ENCODE results near the gene PGLYRP2. TPM values are rescaled to one million over a fixed set of nuclear protein-coding genes. Genes with fewer than 3 reads are reported as not detected.

PGLYRP2 gene
- total and polyA plus RNA-seq, 2 of the 13 experiments (the other 11 are each of a cell fraction or from before 2014, with no cell fraction given) = 0.04 to 1.0 TPM

- TF ChIP-seq HBP1 (CRISPR knock-in tag; IDR thresholded peaks at IDR 0.05; ENCODE audit: low read depth) = 0 out of 2 replicates have a peak, but pooled peaks have one; percentile 31
- TF ChIP-seq, protein P1, sequence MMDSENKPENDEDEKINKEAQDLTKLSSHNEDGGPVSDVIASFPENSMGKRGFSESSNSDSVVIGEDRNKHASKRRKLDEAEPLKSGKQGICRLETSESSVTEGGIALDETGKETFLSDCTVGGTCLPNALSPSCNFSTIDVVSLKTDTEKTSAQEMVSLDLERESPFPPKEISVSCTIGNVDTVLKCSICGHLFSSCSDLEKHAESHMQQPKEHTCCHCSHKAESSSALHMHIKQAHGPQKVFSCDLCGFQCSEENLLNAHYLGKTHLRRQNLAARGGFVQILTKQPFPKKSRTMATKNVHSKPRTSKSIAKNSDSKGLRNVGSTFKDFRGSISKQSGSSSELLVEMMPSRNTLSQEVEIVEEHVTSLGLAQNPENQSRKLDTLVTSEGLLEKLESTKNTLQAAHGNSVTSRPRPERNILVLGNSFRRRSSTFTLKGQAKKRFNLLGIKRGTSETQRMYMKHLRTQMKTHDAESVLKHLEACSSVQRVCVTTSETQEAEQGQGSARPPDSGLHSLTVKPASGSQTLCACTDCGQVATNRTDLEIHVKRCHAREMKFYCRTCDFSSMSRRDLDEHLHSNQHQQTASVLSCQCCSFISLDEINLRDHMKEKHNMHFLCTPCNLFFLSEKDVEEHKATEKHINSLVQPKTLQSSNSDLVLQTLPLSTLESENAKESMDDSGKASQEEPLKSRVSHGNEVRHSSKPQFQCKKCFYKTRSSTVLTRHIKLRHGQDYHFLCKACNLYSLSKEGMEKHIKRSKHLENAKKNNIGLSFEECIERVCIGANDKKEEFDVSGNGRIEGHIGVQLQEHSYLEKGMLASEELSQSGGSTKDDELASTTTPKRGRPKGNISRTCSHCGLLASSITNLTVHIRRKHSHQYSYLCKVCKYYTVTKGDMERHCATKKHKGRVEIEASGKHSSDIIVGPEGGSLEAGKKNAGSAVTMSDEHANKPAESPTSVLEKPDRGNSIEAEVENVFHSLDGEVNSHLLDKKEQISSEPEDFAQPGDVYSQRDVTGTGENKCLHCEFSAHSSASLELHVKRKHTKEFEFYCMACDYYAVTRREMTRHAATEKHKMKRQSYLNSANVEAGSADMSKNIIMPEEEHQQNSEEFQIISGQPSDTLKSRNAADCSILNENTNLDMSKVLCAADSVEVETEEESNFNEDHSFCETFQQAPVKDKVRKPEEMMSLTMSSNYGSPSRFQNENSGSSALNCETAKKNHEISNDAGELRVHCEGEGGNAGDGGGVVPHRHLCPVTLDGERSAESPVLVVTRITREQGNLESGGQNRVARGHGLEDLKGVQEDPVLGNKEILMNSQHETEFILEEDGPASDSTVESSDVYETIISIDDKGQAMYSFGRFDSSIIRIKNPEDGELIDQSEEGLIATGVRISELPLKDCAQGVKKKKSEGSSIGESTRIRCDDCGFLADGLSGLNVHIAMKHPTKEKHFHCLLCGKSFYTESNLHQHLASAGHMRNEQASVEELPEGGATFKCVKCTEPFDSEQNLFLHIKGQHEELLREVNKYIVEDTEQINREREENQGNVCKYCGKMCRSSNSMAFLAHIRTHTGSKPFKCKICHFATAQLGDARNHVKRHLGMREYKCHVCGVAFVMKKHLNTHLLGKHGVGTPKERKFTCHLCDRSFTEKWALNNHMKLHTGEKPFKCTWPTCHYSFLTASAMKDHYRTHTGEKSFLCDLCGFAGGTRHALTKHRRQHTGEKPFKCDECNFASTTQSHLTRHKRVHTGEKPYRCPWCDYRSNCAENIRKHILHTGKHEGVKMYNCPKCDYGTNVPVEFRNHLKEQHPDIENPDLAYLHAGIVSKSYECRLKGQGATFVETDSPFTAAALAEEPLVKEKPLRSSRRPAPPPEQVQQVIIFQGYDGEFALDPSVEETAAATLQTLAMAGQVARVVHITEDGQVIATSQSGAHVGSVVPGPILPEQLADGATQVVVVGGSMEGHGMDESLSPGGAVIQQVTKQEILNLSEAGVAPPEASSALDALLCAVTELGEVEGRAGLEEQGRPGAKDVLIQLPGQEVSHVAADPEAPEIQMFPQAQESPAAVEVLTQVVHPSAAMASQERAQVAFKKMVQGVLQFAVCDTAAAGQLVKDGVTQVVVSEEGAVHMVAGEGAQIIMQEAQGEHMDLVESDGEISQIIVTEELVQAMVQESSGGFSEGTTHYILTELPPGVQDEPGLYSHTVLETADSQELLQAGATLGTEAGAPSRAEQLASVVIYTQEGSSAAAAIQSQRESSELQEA (CRISPR knock-in tag; IDR thresholded peaks at IDR 0.05; ENCODE audit: not compliant biosample characterization) = peak; percentile 55
- TF ChIP-seq, protein P2, sequence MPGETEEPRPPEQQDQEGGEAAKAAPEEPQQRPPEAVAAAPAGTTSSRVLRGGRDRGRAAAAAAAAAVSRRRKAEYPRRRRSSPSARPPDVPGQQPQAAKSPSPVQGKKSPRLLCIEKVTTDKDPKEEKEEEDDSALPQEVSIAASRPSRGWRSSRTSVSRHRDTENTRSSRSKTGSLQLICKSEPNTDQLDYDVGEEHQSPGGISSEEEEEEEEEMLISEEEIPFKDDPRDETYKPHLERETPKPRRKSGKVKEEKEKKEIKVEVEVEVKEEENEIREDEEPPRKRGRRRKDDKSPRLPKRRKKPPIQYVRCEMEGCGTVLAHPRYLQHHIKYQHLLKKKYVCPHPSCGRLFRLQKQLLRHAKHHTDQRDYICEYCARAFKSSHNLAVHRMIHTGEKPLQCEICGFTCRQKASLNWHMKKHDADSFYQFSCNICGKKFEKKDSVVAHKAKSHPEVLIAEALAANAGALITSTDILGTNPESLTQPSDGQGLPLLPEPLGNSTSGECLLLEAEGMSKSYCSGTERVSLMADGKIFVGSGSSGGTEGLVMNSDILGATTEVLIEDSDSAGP (CRISPR knock-in tag; IDR thresholded peaks at IDR 0.05; ENCODE audit: borderline replicate concordance) = peak; percentile 71; the same call in 1 of the 2 replicates
- no peak for TF ChIP-seq ATM (IDR thresholded peaks at IDR 0.05; ENCODE audit: borderline replicate concordance)
- peak; percentile 96 for TF ChIP-seq HNF4A (CRISPR knock-in tag; IDR thresholded peaks at IDR 0.05)
- TF ChIP-seq ZFYVE20 (CRISPR knock-in tag; IDR thresholded peaks at IDR 0.05; ENCODE audit: borderline replicate concordance, low read depth) = no peak
- no peak for TF ChIP-seq CBX2 (IDR thresholded peaks at IDR 0.05; ENCODE audit: low read depth, low read length)
- no peak for TF ChIP-seq CBX2 (CRISPR knock-in tag; IDR thresholded peaks at IDR 0.05; ENCODE audit: low read depth)
- no peak for TF ChIP-seq TSC22D2 (CRISPR knock-in tag; IDR thresholded peaks at IDR 0.05; ENCODE audit: borderline replicate concordance)
- TF ChIP-seq NR2F6 (IDR thresholded peaks at IDR 0.05) = peak; percentile 76; the same call in 1 of the 2 replicates
- TF ChIP-seq NR2F6 (CRISPR knock-in tag; IDR thresholded peaks at IDR 0.05) = peak; percentile 74
- peak; percentile 42 to 61; a peak in 2 of 4 replicates for TF ChIP-seq NR2F1 (CRISPR knock-in tag; IDR thresholded peaks at IDR 0.05)
Observed at GRCh38 chr19:15479391-15480345, at the start of gene PGLYRP2 (continued).
